ENCODE data around the gene KRT79.

DNA sequence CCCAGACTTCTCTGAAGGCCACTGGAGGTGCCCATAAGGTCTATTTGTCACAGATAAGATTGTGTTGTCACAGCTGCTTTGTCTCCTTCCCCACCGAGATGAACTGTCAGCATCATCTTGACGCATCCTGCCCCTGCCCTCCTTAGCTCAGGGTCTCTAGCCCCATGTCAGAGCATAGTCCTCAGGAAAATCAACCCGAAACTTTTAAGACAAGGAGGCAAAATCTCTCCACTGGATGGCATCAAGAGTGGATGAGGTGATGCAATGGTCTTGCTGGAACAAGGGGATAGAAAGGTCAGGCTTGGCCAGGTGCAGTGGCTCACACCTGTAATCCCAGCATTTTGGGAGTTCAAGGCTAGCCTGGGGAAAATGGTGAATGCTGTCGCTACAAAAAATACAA, 8.2 kb downstream of the KRT79 start:
- TF ChIP-seq PAX5 (IDR thresholded peaks at IDR 0.05; ENCODE audit: insufficient read depth, low read length, severe bottlenecking): no peak
- no peak for TF ChIP-seq POLR2A (IDR thresholded peaks at IDR 0.05; ENCODE audit: low read depth, low read length)
- TF ChIP-seq POLR2AphosphoS5 (IDR thresholded peaks at IDR 0.05; ENCODE audit: low read depth, low read length): no peak
- TF ChIP-seq TAF1 (IDR thresholded peaks at IDR 0.05; ENCODE audit: low read depth, low read length): no peak
- no peak for TF ChIP-seq SPI1 (IDR thresholded peaks at IDR 0.05; ENCODE audit: low read depth, low read length)

Measured in GM12891 (cell line).